Neural progenitor cell (in vitro differentiated cells): ENCODE results near the gene SUN1. TPM values are rescaled to one million over a fixed set of nuclear protein-coding genes. Genes with fewer than 3 reads are reported as not detected.

Source experiments
- DNase-seq: peaks from one replicate; pipeline ENCODE4 v3.0.0-alpha.2; 2016; ENCODE audit warnings: low spot score
- H2AFZ ChIP-seq: fragments of 200-600 bp; sonication (generic); replicated peaks from 2 replicates; pipeline ENCODE4 v1.6.1; 2016; ENCODE audit warnings: antibody characterized with exemption
- H3F3A ChIP-seq: fragments of 200-600 bp; sonication (generic); 2 replicates; pipeline ENCODE4 v1.6.1; 2016; ENCODE audit warnings: antibody characterized with exemption, low read depth
- H3K27ac ChIP-seq: fragments of 200-600 bp; sonication (generic); 2 replicates; pipeline ENCODE4 v1.5.1; 2016; ENCODE audit warnings: mild to moderate bottlenecking
- H3K27me3 ChIP-seq: fragments of 200-600 bp; sonication (generic); 2 replicates; pipeline ENCODE4 v1.6.1; 2016; ENCODE audit warnings: mild to moderate bottlenecking, moderate library complexity
- H3K36me3 ChIP-seq: fragments of 200-600 bp; sonication (generic); 2 replicates; pipeline ENCODE4 v1.5.1; 2016
- H3K4me1 ChIP-seq: fragments of 200-600 bp; sonication (generic); 2 replicates; pipeline ENCODE4 v1.6.1; 2016; ENCODE audit warnings: mixed run types
- H3K4me2 ChIP-seq: fragments of 200-600 bp; sonication (generic); 2 replicates; pipeline ENCODE4 v1.6.1; 2016
- H3K4me3 ChIP-seq: fragments of 200-600 bp; sonication (generic); 2 replicates; pipeline ENCODE4 v1.5.1; 2016
- H3K79me2 ChIP-seq: fragments of 200-600 bp; sonication (generic); 2 replicates; pipeline ENCODE4 v1.6.1; 2016; ENCODE audit warnings: low read depth
- H3K9ac ChIP-seq: fragments of 200-600 bp; sonication (generic); 2 replicates; pipeline ENCODE4 v1.6.1; 2016
- H3K9me3 ChIP-seq: fragments of 200-600 bp; sonication (generic); 2 replicates; pipeline ENCODE4 v1.5.1; 2016; ENCODE audit warnings: low read depth
- H4K20me1 ChIP-seq: fragments of 200-600 bp; sonication (generic); 2 replicates; pipeline ENCODE4 v1.6.1; 2016; ENCODE audit warnings: low read depth
- H3K27ac Mint-ChIP-seq: 3 replicates; pipeline ENCODE4 v1.8.0; 2021; ENCODE audit warnings: mixed read lengths
- H3K27me3 Mint-ChIP-seq: 2 replicates; pipeline ENCODE4 v1.8.0; 2022; ENCODE audit warnings: low read depth, mild to moderate bottlenecking, inconsistent platforms, moderate library complexity, mixed read lengths; ENCODE audit not compliant: insufficient read depth
- H3K36me3 Mint-ChIP-seq: 3 replicates; pipeline ENCODE4 v1.8.0; 2021; ENCODE audit warnings: mixed read lengths
- H3K4me1 Mint-ChIP-seq: 3 replicates; pipeline ENCODE4 v1.8.0; 2021; ENCODE audit warnings: mixed read lengths
- H3K4me3 Mint-ChIP-seq: 3 replicates; pipeline ENCODE4 v1.8.0; 2021; ENCODE audit warnings: mild to moderate bottlenecking, moderate library complexity, mixed read lengths
- H3K9me3 Mint-ChIP-seq: 3 replicates; pipeline ENCODE4 v1.8.0; 2020; ENCODE audit warnings: mixed read lengths
- CTCF ChIP-seq: fragments of 200-600 bp; sonication (generic); IDR thresholded peaks from 2 replicates; pipeline ENCODE4 v1.5.1; 2017; ENCODE audit warnings: antibody characterized with exemption, mild to moderate bottlenecking
- EZH2 ChIP-seq: fragments of 200-600 bp; sonication (generic); IDR thresholded peaks from 2 replicates; pipeline ENCODE4 v1.6.1; 2017; ENCODE audit warnings: antibody characterized with exemption, mild to moderate bottlenecking, moderate library complexity
- EZH2phosphoT487 ChIP-seq: fragments of 200-600 bp; sonication (generic); IDR thresholded peaks from 2 replicates; pipeline ENCODE4 v1.6.1; 2017; ENCODE audit warnings: antibody characterized with exemption
- total RNA-seq: library from RNA; depleted of rRNA; stranded (reverse); fragments of >200 nt; gene quantifications from 2 replicates; pipeline ENCODE4 v1.2.3, GENCODE V29; 2015; ENCODE audit warnings: low replicate concordance

Gene SUN1
- total RNA-seq, 1 donor from 2014 or later = 104 TPM

- no peak for TF ChIP-seq EZH2phosphoT487
- no peak for TF ChIP-seq EZH2
- TF ChIP-seq CTCF = no peak
- H3K4me1 Mint-ChIP-seq = peaks cover 4% of the 10 kb centered on the region
- no peak for DNase-seq
- Histone ChIP-seq H3F3A (peaks cover 21% of the 10 kb centered on the region), H3K79me2 (no peaks in the 10 kb centered on the region), H3K4me1 (peaks cover 18% of the 10 kb centered on the region), H3K36me3 (peaks cover 5% of the 10 kb centered on the region), H3K9ac (no peak overlapping the region), H3K9me3 (no peaks in the 10 kb centered on the region), H3K4me2 (no peak overlapping the region), H4K20me1 (peaks cover 8% of the 10 kb centered on the region), H3K4me3 (no peak overlapping the region), H3K27me3 (no peaks in the 10 kb centered on the region), H2AFZ (no peak overlapping the region), H3K27ac (no peak overlapping the region)
- H3K9me3 Mint-ChIP-seq = no peaks in the 10 kb centered on the region
- peaks cover 46% of the 10 kb centered on the region for H3K36me3 Mint-ChIP-seq
- H3K27me3 Mint-ChIP-seq = peaks cover 4% of the 10 kb centered on the region
- H3K4me3 Mint-ChIP-seq = no peak overlapping the region
- no peak overlapping the region for H3K27ac Mint-ChIP-seq
Observed at GRCh38 chr7:865921-866320, 33.6 kb downstream of the SUN1 start.

GRCh38 chr7:867001-867405, 34.7 kb downstream of the SUN1 start:
- H3K9me3 Mint-ChIP-seq = no peaks in the 10 kb centered on the region
- Histone ChIP-seq H4K20me1 (peaks cover 8% of the 10 kb centered on the region), H3K79me2 (no peaks in the 10 kb centered on the region), H3K27ac (no peak overlapping the region), H2AFZ (no peak overlapping the region), H3K9me3 (no peaks in the 10 kb centered on the region), H3K27me3 (no peaks in the 10 kb centered on the region), H3K9ac (no peak overlapping the region), H3F3A (peaks cover 18% of the 10 kb centered on the region), H3K4me2 (no peak overlapping the region), H3K36me3 (peaks cover 5% of the 10 kb centered on the region), H3K4me1 (peaks cover 15% of the 10 kb centered on the region), H3K4me3 (no peak overlapping the region)
- H3K4me3 Mint-ChIP-seq = no peak overlapping the region
- H3K36me3 Mint-ChIP-seq = peaks cover 43% of the 10 kb centered on the region
- H3K27me3 Mint-ChIP-seq = peaks cover 4% of the 10 kb centered on the region
- DNase-seq = no peak
- TF ChIP-seq EZH2 = no peak
- TF ChIP-seq EZH2phosphoT487 = no peak
- no peak for TF ChIP-seq CTCF
- peaks cover 3% of the 10 kb centered on the region for H3K4me1 Mint-ChIP-seq
- H3K27ac Mint-ChIP-seq = peak overlapping the region; percentile 75

GRCh38 chr7:867406-868188, 35.3 kb downstream of the SUN1 start:
- peaks cover 5% of the 10 kb centered on the region for H3K36me3 ChIP-seq
- peaks cover 3% of the 10 kb centered on the region for H3K27me3 Mint-ChIP-seq
- no peaks in the 10 kb centered on the region for H3K4me1 Mint-ChIP-seq
- H3K27ac Mint-ChIP-seq = peak overlapping the region; percentile 36
- peaks cover 7% of the 10 kb centered on the region for H4K20me1 ChIP-seq
- H3K27me3 ChIP-seq = no peaks in the 10 kb centered on the region
- H3F3A ChIP-seq = peaks cover 17% of the 10 kb centered on the region
- no peak overlapping the region for H3K4me3 ChIP-seq
- H3K4me1 ChIP-seq = peaks cover 12% of the 10 kb centered on the region
- no peaks in the 10 kb centered on the region for H3K79me2 ChIP-seq
- no peak for DNase-seq
- H3K9me3 ChIP-seq = no peaks in the 10 kb centered on the region
- H3K36me3 Mint-ChIP-seq = peaks cover 38% of the 10 kb centered on the region
- no peak overlapping the region for H3K4me3 Mint-ChIP-seq
- no peak overlapping the region for H2AFZ ChIP-seq
- H3K27ac ChIP-seq = no peak overlapping the region
- TF ChIP-seq CTCF (no peak), EZH2phosphoT487 (no peak), EZH2 (no peak)
- no peak overlapping the region for H3K4me2 ChIP-seq
- no peaks in the 10 kb centered on the region for H3K9me3 Mint-ChIP-seq
- H3K9ac ChIP-seq = no peak overlapping the region
